HEK293 (cell line): ENCODE data around the gene HYLS1.

Experiments used
- CTCF ChIP-seq: fragments of 450-650 bp; formaldehyde crosslinking; IDR thresholded peaks from 2 replicates; pipeline ENCODE4 v1.5.1; 2016; ENCODE audit warnings: missing biosample characterization, missing genetic modification characterization
- KLF16 ChIP-seq: fragments of 450-650 bp; formaldehyde crosslinking; IDR thresholded peaks from 2 replicates; pipeline ENCODE4 v1.5.1; 2017; ENCODE audit warnings: missing biosample characterization, missing genetic modification characterization
- REST ChIP-seq: fragments of 450-650 bp; formaldehyde crosslinking; IDR thresholded peaks from 2 replicates; pipeline ENCODE4 v1.5.1; 2016; ENCODE audit warnings: missing biosample characterization, missing genetic modification characterization
- YY1 ChIP-seq: fragments of 450-650 bp; formaldehyde crosslinking; IDR thresholded peaks from 2 replicates; pipeline ENCODE4 v1.5.1; 2018; ENCODE audit warnings: missing biosample characterization, missing genetic modification characterization
- ZNF266 ChIP-seq: fragments of 450-650 bp; formaldehyde crosslinking; IDR thresholded peaks from 2 replicates; pipeline ENCODE4 v1.5.1; 2016; ENCODE audit warnings: missing biosample characterization, missing genetic modification characterization, low read depth
- ZNF423 ChIP-seq: fragments of 450-650 bp; formaldehyde crosslinking; IDR thresholded peaks from 2 replicates; pipeline ENCODE4 v1.5.1; 2016; ENCODE audit warnings: missing biosample characterization, missing genetic modification characterization

GRCh38 chr11:125931116-125931515 lies 43.6 kb downstream of the HYLS1 start:
- TF ChIP-seq ZNF266 (tag by site-specific recombination) (no peak), YY1 (tag by site-specific recombination) (no peak), REST (no peak), CTCF (tag by site-specific recombination) (no peak), ZNF423 (tag by site-specific recombination) (no peak), KLF16 (no peak)
